PFSK-1 (cell line): ENCODE results near the gene COA3.

ENCODE experiments used
- POLR2AphosphoS5 ChIP-seq: IDR thresholded peaks from 2 replicates; pipeline ENCODE4 v1.6.1; 2012; ENCODE audit warnings: low read depth, mild to moderate bottlenecking, control low read depth, low read length, moderate library complexity
- REST ChIP-seq, 2 experiments: IDR thresholded peaks; 2 replicates each; pipeline versions ENCODE4 v1.6.1 to v1.8.0; 2011 to 2012; ENCODE audit warnings: low read depth in 2 of 2, low read length in 2 of 2, control low read depth in 1 of 2, inconsistent platforms in 1 of 2, mild to moderate bottlenecking in 1 of 2, moderate library complexity in 1 of 2; ENCODE audit not compliant: insufficient read depth in 1 of 2

- TF ChIP-seq POLR2AphosphoS5 (no peak), REST (IDR thresholded peaks at IDR 0.05; ENCODE audit: insufficient read depth in 1 of 2, low read depth in 2 of 2, low read length in 2 of 2) (no peak)
Observed at GRCh38 chr17:42830971-42831370, 32.5 kb upstream of the COA3 start.
